ENCODE measurements around the gene NEDD4L.

NEDD4L gene

DNA sequence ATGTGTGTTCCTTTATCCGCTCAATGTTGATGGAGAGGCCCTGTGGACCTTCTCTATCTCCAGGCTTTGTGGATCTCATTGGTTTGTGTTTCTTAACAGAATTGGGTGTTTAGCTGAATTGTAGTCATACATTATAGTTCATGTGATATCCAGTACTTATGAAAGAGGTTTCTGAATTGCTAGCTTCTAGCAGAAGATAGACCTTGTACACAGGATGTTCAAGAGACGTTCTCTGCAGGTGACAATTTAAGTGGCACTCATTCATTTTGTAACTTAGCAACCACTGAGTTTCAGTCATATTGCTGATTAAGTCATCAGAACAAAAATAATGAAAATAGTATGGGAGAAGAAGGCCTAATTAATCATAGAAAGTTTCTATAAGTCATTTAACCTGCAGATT lies 305.6 kb downstream of the NEDD4L start:
- no peak for DNase-seq (ENCODE audit: low read depth)

- DNase-seq (ENCODE audit: low read depth): no peak
These were observed 306.5 kb downstream of the NEDD4L start for GRCh38 chr18:58350526-58350925.

DNA sequence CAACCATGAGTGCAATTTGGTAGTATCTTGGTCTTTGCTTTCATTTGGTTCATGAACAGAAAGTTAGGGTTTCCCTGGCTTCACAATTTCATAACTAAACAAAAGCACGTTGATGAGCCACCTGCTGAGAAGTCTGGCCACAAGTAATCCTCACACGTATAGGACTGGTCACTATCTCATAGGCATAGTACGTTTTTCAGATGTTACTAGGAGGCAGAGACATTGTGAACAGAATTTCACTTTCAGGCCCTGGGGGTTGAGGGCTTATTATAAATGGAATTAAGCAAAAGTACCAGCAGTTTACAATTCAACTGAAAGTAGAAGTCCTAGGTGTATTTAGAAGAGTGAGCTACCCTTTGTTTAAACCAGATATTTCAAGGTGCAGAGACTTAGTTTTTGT lies 307.8 kb downstream of the NEDD4L start:
- DNase-seq (ENCODE audit: low read depth): no peak

DNA sequence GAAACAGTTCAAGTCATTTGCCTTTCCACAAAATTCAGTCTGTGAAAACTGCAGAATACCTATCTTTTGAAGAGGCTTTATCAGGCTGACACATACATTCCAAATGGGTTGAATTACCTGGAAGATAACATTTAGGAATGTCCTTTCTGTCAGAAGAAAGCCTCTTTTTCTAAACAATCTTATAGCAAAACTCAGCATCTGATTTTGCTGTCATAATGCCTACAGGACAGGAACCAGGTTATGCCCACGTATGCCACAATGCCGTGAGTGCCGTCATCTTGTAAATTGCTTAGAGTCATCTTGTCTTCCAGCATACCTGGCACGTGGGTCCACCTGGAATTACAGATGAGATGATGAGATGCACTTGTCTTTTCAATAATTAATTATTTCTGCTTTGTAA lies 309.6 kb downstream of the NEDD4L start:
- DNase-seq (ENCODE audit: low read depth): no peak

DNA sequence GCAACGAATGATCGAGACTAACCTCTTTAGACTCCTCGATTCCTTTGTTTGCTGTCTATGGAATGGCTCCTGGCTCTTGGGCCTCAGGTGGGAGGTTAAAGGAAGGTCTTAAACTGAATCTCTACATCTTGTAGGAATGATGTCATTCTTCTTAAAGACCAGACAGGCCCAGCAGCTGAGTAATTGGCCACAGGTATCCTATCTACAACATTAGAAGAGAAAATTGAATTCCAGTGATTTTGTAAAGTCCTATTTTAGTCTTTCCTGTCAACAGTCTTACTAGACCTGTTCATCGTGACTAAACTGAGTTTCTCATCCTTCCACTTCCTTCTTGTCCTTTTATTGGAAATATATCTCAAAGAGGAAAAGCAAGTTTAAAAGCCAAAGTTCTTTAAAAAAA lies 310.0 kb downstream of the NEDD4L start:
- DNase-seq (ENCODE audit: low read depth): no peak

GRCh38 chr18:58354791-58355190 lies 310.8 kb downstream of the NEDD4L start:
- DNase-seq (ENCODE audit: low read depth): no peak

DNA sequence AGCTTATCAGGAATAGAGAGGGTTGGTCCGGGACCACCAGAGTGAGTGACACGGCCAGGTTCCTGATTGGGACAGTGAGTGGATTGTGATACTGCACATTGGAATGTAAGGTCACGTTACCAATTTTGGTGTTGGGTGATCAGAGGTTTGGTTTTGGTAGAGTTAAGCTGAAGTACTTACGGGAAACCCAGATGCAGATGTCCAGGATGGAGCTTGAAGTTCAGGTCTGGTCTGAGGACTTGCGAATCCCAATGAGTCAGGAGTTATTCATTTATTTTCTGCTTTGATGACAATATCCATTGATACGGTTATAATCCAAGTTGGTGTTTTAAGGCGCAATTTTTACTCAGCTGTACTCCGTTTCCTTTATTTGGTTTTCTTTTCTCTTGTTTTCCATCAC lies 311.2 kb downstream of the NEDD4L start:
- no peak for DNase-seq (ENCODE audit: low read depth)

DNA sequence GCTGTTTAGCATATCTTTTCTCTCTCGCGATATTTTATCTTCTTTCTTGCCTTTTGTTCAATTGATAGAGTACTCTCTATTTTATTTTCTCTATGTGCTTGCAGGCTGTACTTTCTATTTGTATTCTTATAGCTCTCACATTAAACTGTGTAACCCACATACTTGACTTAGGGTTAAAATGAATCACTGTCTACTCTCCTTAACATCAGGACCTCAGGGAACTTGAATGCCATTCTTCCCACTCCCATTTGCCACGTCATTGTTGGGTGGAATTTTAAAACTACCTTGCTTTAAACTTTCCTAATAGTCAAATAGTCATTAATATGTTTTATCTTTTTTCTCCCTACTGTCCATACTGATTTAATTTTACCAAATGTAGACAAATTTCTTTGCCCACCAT lies 315.2 kb downstream of the NEDD4L start:
- DNase-seq (ENCODE audit: low read depth): no peak

GRCh38 chr18:58359620-58360019 lies 315.6 kb downstream of the NEDD4L start:
- DNase-seq (ENCODE audit: low read depth): no peak

- no peak for DNase-seq (ENCODE audit: low read depth)
These were observed 316.3 kb downstream of the NEDD4L start for GRCh38 chr18:58360324-58360723.

- DNase-seq (ENCODE audit: low read depth): no peak
These were observed 317.2 kb downstream of the NEDD4L start for GRCh38 chr18:58361212-58361611.

GRCh38 chr18:58362027-58362575 lies 318.1 kb downstream of the NEDD4L start:
- DNase-seq (ENCODE audit: low read depth): no peak

DNA sequence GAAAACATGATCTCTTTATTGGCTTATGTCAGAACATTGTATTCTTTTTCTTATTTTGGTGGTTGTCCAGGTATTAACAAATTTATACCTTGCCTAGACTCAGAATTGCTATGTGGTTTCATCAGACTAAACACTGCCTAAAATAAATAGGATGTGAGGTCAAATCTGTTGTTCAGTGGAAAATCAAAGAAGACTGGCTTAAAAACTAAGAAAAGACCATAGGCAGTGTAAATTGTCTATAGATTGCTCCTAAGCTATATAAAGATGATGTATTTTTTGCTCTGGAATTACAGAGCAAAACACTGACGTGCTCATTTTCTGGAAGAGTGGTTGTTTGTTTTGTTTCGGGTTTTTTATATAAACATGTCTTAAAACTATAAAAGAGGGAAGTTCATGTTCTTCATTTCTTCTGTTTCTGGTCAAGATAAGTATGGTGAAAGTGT lies 318.8 kb downstream of the NEDD4L start:
- no peak for DNase-seq (ENCODE audit: low read depth)

- no peak for DNase-seq (ENCODE audit: low read depth)
These were observed 319.9 kb downstream of the NEDD4L start for GRCh38 chr18:58363767-58364540.

DNA sequence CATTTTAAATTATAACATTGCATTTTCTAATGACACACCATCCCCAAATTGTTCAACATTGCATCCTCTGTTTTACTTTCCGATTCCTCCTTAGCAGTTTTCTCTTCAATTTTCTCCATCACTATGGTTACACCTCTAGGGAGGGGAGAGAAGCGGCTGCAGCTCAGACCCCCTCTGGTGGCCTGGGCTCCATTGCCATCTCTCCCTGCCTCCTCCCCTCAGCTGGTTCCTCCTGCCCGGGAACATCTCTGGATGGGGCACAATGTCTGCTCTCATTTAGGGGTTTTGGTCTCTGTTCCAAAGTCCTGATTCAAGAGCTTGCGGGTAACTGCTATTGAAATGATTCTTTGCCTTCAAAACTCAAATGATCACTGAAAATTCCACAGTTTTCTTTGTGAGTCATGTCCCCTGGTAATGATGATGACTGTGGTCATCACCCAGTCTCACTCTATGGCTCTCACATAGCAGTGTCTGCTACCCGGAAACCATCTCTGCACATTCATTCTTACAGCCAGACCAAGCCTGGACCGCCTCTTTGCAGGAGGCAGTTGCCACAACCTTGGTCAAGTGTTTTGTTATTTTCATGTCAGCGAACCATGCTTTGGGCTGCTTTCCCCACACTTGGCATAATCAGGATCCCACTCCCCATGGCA lies 321.0 kb downstream of the NEDD4L start:
- DNase-seq (ENCODE audit: low read depth): no peak

GRCh38 chr18:58367425-58368140 lies 323.6 kb downstream of the NEDD4L start:
- DNase-seq (ENCODE audit: low read depth): no peak

DNA sequence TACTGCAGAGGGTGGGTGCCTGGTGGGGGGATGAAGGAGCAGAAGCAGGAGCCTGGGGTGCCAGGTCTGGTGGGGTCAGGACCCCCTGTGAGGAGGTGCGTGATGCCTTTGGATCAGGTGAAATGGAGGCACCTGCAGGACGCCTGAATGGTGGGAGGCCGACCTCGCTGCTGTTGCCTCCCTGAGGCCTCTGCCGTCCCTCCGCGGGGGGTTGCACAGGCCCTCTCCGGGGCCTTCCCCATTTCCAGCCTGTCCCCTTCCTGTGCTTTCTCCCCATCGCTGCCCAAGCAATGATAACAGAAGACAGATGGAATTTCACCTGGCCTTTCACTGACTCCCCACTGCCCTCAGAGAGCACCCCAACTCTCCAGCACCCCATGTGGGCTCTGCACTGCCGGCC lies 325.6 kb downstream of the NEDD4L start:
- no peak for DNase-seq (ENCODE audit: low read depth)

GRCh38 chr18:58370038-58370580 lies 326.1 kb downstream of the NEDD4L start:
- no peak for DNase-seq (ENCODE audit: low read depth)

- no peak for DNase-seq (ENCODE audit: low read depth)
These were observed 326.6 kb downstream of the NEDD4L start for GRCh38 chr18:58370612-58371011.

- DNase-seq (ENCODE audit: low read depth): no peak
These were observed 329.5 kb downstream of the NEDD4L start for GRCh38 chr18:58373481-58373880.

- no peak for DNase-seq (ENCODE audit: low read depth)
These were observed 331.0 kb downstream of the NEDD4L start for GRCh38 chr18:58375051-58375450.

Data from HS-27A (cell line).